Left ventricle myocardium inferior (tissue), 1 donor: ENCODE results near the gene SNN. TPM values are rescaled to one million over a fixed set of nuclear protein-coding genes. Genes with fewer than 3 reads are reported as not detected.

ENCODE experiments used
- DNase-seq: peaks from one replicate; pipeline ENCODE4 v3.0.0-alpha.2; 2020
- H3K27ac ChIP-seq: fragments of 200-600 bp; replicated peaks from 2 replicates; pipeline ENCODE4 v1.8.0; 2021
- H3K27me3 ChIP-seq: fragments of 200-600 bp; 2 replicates; pipeline ENCODE4 v1.8.0; 2021; ENCODE audit warnings: low read depth
- H3K36me3 ChIP-seq: fragments of 200-600 bp; 2 replicates; pipeline ENCODE4 v1.8.0; 2021
- H3K4me1 ChIP-seq: fragments of 200-600 bp; 2 replicates; pipeline ENCODE4 v1.8.0; 2021
- H3K4me3 ChIP-seq: fragments of 200-600 bp; 2 replicates; pipeline ENCODE4 v1.8.0; 2021; ENCODE audit warnings: mild to moderate bottlenecking, moderate library complexity
- H3K9me3 ChIP-seq: fragments of 200-600 bp; replicated peaks from 2 replicates; pipeline ENCODE4 v1.8.0; 2021
- intact Hi-C: fragments of 100-400 bp; cut with micrococcal nuclease; formaldehyde crosslinking; loops from one replicate; pipeline ENCODE4 v1.11.0; 2022
- total RNA-seq: library from RNA; stranded (reverse); fragmentation: NEBNext Ultra II Directional; extraction: Animal tissue kit (Norgen Biotek cat#: 25700); gene quantifications from one replicate; pipeline ENCODE4 v1.2.1, GENCODE V29; 2021
- TF ChIP-seq, protein P1 (sequence below): fragments of 200-600 bp; IDR thresholded peaks from 2 replicates; pipeline ENCODE4 v1.8.0; 2021; ENCODE audit warnings: antibody characterized with exemption, mild to moderate bottlenecking, borderline replicate concordance
- donor health status: DM: no; HTN: yes; CAD: no; lungs with severe emphysema.

The SNN gene
- total RNA-seq, 1 donor from 2014 or later = 28.2 TPM

DNA sequence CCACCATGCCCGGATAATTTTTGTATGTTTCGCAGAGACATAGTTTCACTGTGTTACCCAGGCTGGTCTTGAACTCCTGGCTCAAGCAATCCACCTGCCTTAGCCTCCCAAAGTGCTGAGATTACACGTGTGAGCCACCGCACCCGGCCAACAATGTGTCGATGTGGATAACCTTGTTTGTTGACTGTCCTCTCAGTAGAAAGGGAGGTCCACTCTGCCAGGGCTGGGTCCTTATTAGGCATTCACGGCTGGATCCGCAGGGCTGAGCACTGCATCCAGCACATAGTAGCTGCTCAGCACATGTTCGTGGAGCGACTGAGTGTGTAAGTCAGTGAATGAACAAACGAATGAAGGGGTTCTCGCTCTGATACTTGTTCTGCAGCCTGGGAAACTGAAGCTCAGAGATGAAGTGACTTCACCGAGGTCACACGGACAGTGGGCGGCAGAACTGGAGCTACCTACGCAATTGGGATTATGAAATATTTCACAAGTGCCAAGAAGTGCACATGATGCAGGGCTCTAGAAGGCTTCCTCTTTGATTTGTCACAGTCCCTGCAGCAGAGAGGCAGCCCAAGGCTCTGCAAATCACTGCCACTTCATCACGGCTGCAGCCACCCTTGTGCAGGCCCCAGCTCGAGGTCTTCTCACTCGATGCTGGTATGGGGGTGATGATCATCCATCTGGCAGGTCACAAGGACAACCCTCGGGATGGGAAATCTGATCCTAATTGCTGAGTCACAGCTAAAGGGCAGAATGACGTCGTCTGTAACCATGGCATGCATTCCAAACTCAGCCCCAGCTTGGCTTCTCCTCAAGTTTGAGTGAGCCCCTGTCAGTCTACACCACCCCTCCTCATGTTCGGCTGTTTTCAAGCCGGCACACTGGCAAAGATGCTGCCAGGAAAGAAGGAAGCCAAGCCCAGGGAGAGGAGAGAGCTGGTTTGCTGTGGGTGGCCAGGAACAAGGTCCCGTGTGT is 28.0 kb upstream of the SNN start:
- Histone ChIP-seq H3K27ac (peak overlapping the region; percentile 94), H3K36me3 (no peaks in the 10 kb centered on the region), H3K4me1 (peaks cover 20% of the 10 kb centered on the region), H3K27me3 (no peaks in the 10 kb centered on the region), H3K9me3 (no peaks in the 10 kb centered on the region), H3K4me3 (peak overlapping the region; percentile 19)
- intact Hi-C loops = loop anchor here (5.0 kb wide), 1 partner anchor 108 kb away; no protein-coding TSS in a partner anchor
- peak; percentile 83 for DNase-seq
- TF ChIP-seq, protein P1, sequence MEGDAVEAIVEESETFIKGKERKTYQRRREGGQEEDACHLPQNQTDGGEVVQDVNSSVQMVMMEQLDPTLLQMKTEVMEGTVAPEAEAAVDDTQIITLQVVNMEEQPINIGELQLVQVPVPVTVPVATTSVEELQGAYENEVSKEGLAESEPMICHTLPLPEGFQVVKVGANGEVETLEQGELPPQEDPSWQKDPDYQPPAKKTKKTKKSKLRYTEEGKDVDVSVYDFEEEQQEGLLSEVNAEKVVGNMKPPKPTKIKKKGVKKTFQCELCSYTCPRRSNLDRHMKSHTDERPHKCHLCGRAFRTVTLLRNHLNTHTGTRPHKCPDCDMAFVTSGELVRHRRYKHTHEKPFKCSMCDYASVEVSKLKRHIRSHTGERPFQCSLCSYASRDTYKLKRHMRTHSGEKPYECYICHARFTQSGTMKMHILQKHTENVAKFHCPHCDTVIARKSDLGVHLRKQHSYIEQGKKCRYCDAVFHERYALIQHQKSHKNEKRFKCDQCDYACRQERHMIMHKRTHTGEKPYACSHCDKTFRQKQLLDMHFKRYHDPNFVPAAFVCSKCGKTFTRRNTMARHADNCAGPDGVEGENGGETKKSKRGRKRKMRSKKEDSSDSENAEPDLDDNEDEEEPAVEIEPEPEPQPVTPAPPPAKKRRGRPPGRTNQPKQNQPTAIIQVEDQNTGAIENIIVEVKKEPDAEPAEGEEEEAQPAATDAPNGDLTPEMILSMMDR = no peak

DNA sequence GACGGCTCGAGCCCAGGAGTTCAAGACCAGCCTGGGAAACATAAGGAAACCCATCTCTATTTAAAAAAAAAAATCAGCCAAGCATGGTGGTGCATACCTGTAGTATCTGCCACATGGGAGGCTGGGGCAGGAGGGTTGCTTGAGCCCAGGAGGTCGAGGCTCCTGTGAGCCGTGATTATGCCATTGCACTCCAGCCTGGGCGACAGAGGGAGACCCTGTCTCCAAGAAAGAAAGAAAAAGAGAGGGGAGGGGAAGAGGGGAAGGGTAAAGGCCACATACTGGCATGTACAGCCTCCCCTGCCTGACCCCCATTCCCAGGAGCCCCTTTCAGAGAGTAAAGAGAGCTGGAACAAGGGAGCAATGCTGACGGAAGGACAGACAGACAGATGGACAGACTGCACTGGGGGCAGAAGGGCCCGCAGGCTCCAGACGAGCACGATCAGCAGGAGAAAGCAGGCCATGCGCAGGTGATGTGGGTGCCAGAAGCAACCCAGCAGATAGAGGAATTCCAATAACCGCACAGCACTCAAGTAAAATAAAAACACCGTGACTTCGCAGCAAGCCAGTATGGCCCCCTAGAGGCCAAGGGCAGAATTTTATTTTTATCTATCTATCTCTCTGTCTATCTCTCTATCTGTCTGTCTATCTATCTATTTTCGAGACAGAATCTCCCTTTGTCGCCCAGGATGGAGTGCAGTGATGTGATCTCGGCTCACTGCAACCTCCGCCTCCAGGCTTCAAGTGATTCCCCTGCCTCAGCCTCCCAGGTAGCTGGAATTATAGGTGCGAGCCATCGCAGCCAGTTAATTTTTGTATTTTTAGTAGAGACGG is 27.1 kb upstream of the SNN start:
- Histone ChIP-seq H3K27me3 (no peaks in the 10 kb centered on the region), H3K9me3 (no peaks in the 10 kb centered on the region), H3K4me3 (peak overlapping the region; percentile 19), H3K4me1 (peaks cover 20% of the 10 kb centered on the region), H3K27ac (peak overlapping the region; percentile 94), H3K36me3 (no peaks in the 10 kb centered on the region)
- TF ChIP-seq, protein P1 = peak; percentile 79
- intact Hi-C loops = loop anchor here (5.0 kb wide), 1 partner anchor 109 kb away; no protein-coding TSS in a partner anchor
- DNase-seq = no peak

DNA sequence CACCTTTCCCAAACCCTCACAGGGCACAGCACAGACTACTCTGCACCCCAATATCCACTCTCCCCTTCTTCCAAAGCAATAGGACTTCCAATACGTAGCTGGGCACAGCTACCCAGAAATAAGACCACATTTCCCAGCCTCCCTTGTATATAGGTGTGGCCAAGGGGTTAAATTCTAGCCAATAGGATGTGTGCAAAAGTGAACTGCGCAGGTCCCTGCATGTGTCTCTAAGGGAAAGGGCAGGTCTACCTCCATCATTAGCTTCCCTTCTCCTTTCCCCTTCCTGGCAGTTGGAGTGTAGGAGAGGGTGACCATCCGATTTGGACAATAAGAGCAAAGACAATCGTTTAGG is 25.5 kb upstream of the SNN start:
- TF ChIP-seq, protein P1 = no peak

DNA sequence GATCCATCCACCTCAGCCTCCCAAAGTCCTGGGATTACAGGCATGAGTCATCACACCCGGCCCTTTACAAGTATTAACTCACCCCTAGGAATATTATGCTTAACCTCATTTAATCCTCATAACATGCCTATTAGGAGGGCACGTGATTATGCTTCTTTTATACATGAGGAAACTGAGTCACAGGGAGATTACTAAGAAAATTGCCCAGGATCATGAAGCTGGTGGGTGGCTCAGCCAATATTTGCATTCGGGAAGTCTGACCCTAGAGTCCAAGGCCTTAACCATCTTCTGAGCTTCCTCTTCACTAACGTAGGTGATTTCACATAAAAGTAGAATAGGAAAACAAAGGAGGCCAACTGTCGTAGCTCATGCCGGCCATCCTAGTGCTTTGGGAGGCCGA is 19.0 kb upstream of the SNN start:
- no peak overlapping the region for H3K4me3 ChIP-seq
- intact Hi-C loops = no loop called here
- H3K27me3 ChIP-seq = no peaks in the 10 kb centered on the region
- no peaks in the 10 kb centered on the region for H3K36me3 ChIP-seq
- TF ChIP-seq, protein P1 = no peak
- H3K27ac ChIP-seq = no peak overlapping the region
- H3K4me1 ChIP-seq = no peaks in the 10 kb centered on the region
- no peaks in the 10 kb centered on the region for H3K9me3 ChIP-seq
- no peak for DNase-seq

More for the DNA sequence above, 25.5 kb upstream of the SNN start:
- Histone ChIP-seq H3K27me3 (no peaks in the 10 kb centered on the region), H3K4me3 (no peak overlapping the region), H3K36me3 (no peaks in the 10 kb centered on the region), H3K4me1 (peaks cover 20% of the 10 kb centered on the region), H3K27ac (no peak overlapping the region), H3K9me3 (no peaks in the 10 kb centered on the region)
- intact Hi-C loops = loop anchor here (5.0 kb wide), 1 partner anchor 110 kb away; no protein-coding TSS in a partner anchor
- no peak for DNase-seq
